Forelimb muscle (tissue), 1 donor: ENCODE data around the gene EHBP1. TPM values are rescaled to one million over a fixed set of nuclear protein-coding genes. Genes with fewer than 3 reads are reported as not detected.
"Not testable (repeated sequence)": the region's sequence is repeated elsewhere in the genome, so short reads cannot be mapped to it uniquely, and the experiment has no call there.

Experiments used
- DNase-seq: peaks from one replicate; pipeline ENCODE4 v3.0.0-alpha.2; 2013; ENCODE audit warnings: low read depth
- polyA plus RNA-seq: library from polyadenylated mRNA; unstranded; fragments of 120-200 nt; gene quantifications from one replicate; pipeline ENCODE4 v1.2.1, GENCODE V29; 2013; ENCODE audit not compliant: insufficient read length

Gene EHBP1
- polyA plus RNA-seq, 1 donor: 25.7 TPM

GRCh38 chr2:63018439-63018838 is 312.9 kb downstream of the EHBP1 start:
- no peak for DNase-seq

GRCh38 chr2:63019686-63020085 is 314.2 kb downstream of the EHBP1 start:
- DNase-seq: not testable (repeated sequence)

GRCh38 chr2:63023444-63023843 is 317.9 kb downstream of the EHBP1 start:
- DNase-seq: no peak

GRCh38 chr2:63027220-63027619 is 321.7 kb downstream of the EHBP1 start:
- DNase-seq: no peak

GRCh38 chr2:63029058-63029457 is 323.5 kb downstream of the EHBP1 start:
- DNase-seq: no peak

- DNase-seq: no peak
Observed at GRCh38 chr2:63034526-63034925, 329.0 kb downstream of the EHBP1 start.

GRCh38 chr2:63035169-63035568 is 329.7 kb downstream of the EHBP1 start:
- DNase-seq: no peak

GRCh38 chr2:63035660-63036059 is 330.1 kb downstream of the EHBP1 start:
- DNase-seq: no peak

- DNase-seq: no peak
Observed at GRCh38 chr2:63038034-63038433, 332.5 kb downstream of the EHBP1 start.

GRCh38 chr2:63040586-63040985 is 335.1 kb downstream of the EHBP1 start:
- DNase-seq: no peak

GRCh38 chr2:63041592-63041991 is 336.1 kb downstream of the EHBP1 start:
- DNase-seq: no peak

GRCh38 chr2:63044362-63045327 is 339.1 kb downstream of the EHBP1 start:
- no peak for DNase-seq

GRCh38 chr2:63046552-63046951 is 341.0 kb downstream of the EHBP1 start:
- no peak for DNase-seq

GRCh38 chr2:63046961-63047320 is 341.4 kb downstream of the EHBP1 start:
- DNase-seq: no peak

- DNase-seq: no peak
Observed at GRCh38 chr2:63047321-63048279, 342.1 kb downstream of the EHBP1 start.

GRCh38 chr2:63048367-63049171 is 343.1 kb downstream of the EHBP1 start:
- no peak for DNase-seq

GRCh38 chr2:63049211-63049969 is 343.9 kb downstream of the EHBP1 start:
- DNase-seq: no peak

- DNase-seq: no peak
Observed at GRCh38 chr2:63049970-63050333, 344.4 kb downstream of the EHBP1 start.

- no peak for DNase-seq
Observed at GRCh38 chr2:63050334-63051041, 345.0 kb downstream of the EHBP1 start, which contains the start of gene OTX1. TSS of gene OTX1 (plus strand) at chr2:63050830. CDS start at chr2:63052991, 2,161 bp downstream.
